Ovary (tissue), 3 donors: ENCODE results near the gene FLNC.

Experiments
- EP300 ChIP-seq: sonication (generic); formaldehyde crosslinking; IDR thresholded peaks from one replicate; pipeline ENCODE4 v1.6.1; 2017; ENCODE audit warnings: antibody characterized with exemption
- POLR2A ChIP-seq: fragments of 450-650 bp; IDR thresholded peaks from one replicate; pipeline ENCODE4 v1.6.1; 2017; ENCODE audit warnings: antibody characterized with exemption, mild to moderate bottlenecking, moderate library complexity
- TF ChIP-seq, protein P1 (sequence below), 3 donors: fragments of 450-650 bp in 2 of 3; fragments of 200-600 bp in 1 of 3; IDR thresholded peaks; one replicate each; pipeline versions ENCODE4 v1.5.1 to v1.8.0; 2016 to 2022; ENCODE audit warnings: antibody characterized with exemption in 3 of 3, mild to moderate bottlenecking in 1 of 3
- donor health status: DM: no; HTN: no; CAD: no.

DNA sequence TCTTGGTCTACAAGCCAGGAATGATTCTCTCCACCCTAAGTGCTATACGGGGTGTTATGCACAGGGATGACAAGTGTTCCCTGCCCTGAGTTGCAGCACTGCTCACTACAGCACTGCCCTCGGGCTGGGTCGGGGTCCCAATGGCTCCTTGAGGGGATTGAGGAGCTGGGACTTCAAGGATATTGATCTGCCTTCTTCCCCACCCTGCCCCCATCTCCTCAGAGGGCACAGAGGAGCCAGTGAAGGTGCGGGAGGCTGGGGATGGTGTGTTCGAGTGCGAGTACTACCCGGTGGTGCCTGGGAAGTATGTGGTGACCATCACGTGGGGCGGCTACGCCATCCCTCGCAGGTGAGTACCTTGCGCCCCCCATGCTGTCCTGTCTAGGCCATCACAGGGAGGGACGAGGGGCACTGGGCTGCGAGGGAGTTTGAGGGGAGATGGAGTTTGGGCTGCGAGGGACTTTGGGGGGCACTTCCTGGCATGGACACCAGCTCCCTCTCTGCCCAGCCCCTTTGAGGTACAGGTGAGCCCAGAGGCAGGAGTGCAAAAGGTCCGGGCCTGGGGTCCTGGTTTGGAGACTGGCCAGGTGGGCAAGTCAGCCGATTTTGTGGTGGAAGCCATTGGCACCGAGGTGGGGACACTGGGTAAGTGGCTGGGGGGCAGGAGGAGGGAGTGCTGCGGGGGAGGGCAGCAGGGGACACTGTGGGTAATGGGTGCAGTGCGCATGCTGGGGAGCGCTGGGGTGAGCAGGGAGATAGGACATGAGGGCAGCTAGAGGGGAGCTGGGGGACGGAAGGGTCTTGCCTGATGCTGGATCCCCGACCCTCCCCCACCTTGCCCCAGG lies 10.3 kb downstream of the FLNC start:
- TF ChIP-seq, protein P1, sequence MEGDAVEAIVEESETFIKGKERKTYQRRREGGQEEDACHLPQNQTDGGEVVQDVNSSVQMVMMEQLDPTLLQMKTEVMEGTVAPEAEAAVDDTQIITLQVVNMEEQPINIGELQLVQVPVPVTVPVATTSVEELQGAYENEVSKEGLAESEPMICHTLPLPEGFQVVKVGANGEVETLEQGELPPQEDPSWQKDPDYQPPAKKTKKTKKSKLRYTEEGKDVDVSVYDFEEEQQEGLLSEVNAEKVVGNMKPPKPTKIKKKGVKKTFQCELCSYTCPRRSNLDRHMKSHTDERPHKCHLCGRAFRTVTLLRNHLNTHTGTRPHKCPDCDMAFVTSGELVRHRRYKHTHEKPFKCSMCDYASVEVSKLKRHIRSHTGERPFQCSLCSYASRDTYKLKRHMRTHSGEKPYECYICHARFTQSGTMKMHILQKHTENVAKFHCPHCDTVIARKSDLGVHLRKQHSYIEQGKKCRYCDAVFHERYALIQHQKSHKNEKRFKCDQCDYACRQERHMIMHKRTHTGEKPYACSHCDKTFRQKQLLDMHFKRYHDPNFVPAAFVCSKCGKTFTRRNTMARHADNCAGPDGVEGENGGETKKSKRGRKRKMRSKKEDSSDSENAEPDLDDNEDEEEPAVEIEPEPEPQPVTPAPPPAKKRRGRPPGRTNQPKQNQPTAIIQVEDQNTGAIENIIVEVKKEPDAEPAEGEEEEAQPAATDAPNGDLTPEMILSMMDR (IDR thresholded peaks at IDR 0.05), result no peak
- TF ChIP-seq POLR2A, result no peak
- no peak for TF ChIP-seq EP300
